GM23248 (cell line): Measurements from ENCODE around the gene GCK. TPM values are rescaled to one million over a fixed set of nuclear protein-coding genes. Genes with fewer than 3 reads are reported as not detected.

Experiments
- DNase-seq: peaks from one replicate; pipeline ENCODE4 v3.0.0-alpha.2; 2015
- H2AFZ ChIP-seq: fragments of 200-600 bp; sonication (generic); 2 replicates; pipeline ENCODE4 v1.6.1; 2016; ENCODE audit warnings: antibody characterized with exemption
- H3F3A ChIP-seq: fragments of 200-600 bp; sonication (generic); 2 replicates; pipeline ENCODE4 v1.6.1; 2016; ENCODE audit warnings: mild to moderate bottlenecking, antibody characterized with exemption, mixed run types; ENCODE audit not compliant: insufficient read depth
- H3K27ac ChIP-seq: fragments of 200-600 bp; sonication (generic); 2 replicates; pipeline ENCODE4 v1.5.1; 2016; ENCODE audit warnings: mild to moderate bottlenecking
- H3K27me3 ChIP-seq: fragments of 200-600 bp; sonication (generic); replicated peaks from 2 replicates; pipeline ENCODE4 v1.6.1; 2016; ENCODE audit warnings: mild to moderate bottlenecking; ENCODE audit not compliant: insufficient read depth
- H3K36me3 ChIP-seq: fragments of 200-600 bp; sonication (generic); 2 replicates; pipeline ENCODE4 v1.6.1; 2016; ENCODE audit warnings: low read depth, mild to moderate bottlenecking
- H3K4me1 ChIP-seq: fragments of 200-600 bp; sonication (generic); 2 replicates; pipeline ENCODE4 v1.6.1; 2016; ENCODE audit warnings: mild to moderate bottlenecking; ENCODE audit not compliant: insufficient read depth
- H3K4me2 ChIP-seq: fragments of 200-600 bp; sonication (generic); one replicate; pipeline ENCODE4 v1.6.1; 2016; ENCODE audit warnings: mild to moderate bottlenecking; ENCODE audit not compliant: unreplicated experiment
- H3K4me3 ChIP-seq: fragments of 200-600 bp; sonication (generic); 2 replicates; pipeline ENCODE4 v1.5.1; 2016; ENCODE audit warnings: mild to moderate bottlenecking
- H3K79me2 ChIP-seq: fragments of 200-600 bp; sonication (generic); 2 replicates; pipeline ENCODE4 v1.6.1; 2016; ENCODE audit warnings: mild to moderate bottlenecking; ENCODE audit not compliant: insufficient read depth
- H3K9ac ChIP-seq: fragments of 200-600 bp; sonication (generic); 2 replicates; pipeline ENCODE4 v1.6.1; 2016; ENCODE audit warnings: mild to moderate bottlenecking
- H3K9me2 ChIP-seq: fragments of 200-600 bp; sonication (generic); 2 replicates; pipeline ENCODE4 v1.6.1; 2016; ENCODE audit warnings: mixed run types, mild to moderate bottlenecking, moderate library complexity; ENCODE audit not compliant: insufficient read depth
- H3K9me3 ChIP-seq: fragments of 200-600 bp; sonication (generic); one replicate; pipeline ENCODE4 v1.6.1; 2017; ENCODE audit warnings: low read depth
- H4K20me1 ChIP-seq: fragments of 200-600 bp; sonication (generic); 2 replicates; pipeline ENCODE4 v1.6.0; 2016; ENCODE audit not compliant: insufficient read depth
- EZH2 ChIP-seq: fragments of 200-600 bp; sonication (generic); IDR thresholded peaks from 2 replicates; pipeline ENCODE4 v1.6.1; 2018; ENCODE audit warnings: antibody characterized with exemption, mild to moderate bottlenecking; ENCODE audit not compliant: insufficient read depth, poor library complexity, severe bottlenecking
- EZH2phosphoT487 ChIP-seq: fragments of 200-600 bp; sonication (generic); IDR thresholded peaks from 2 replicates; pipeline ENCODE4 v1.6.1; 2018; ENCODE audit warnings: antibody characterized with exemption, moderate library complexity, mild to moderate bottlenecking, low read depth; ENCODE audit not compliant: insufficient read depth
- WGBS, 2 experiments: methylation state at CpG; one replicate each; pipeline ENCODE4 v1.1.6; 2015 to 2017; ENCODE audit warnings: low lambda C conversion rate in 2 of 2, low coverage in 1 of 2; ENCODE audit errors: missing lambda C conversion rate in 2 of 2; 5-methylcytosine and 5-hydroxymethylcytosine counted together
- in situ Hi-C: fragments of 300-500 bp; cut with MboI; formaldehyde crosslinking; loops from 2 replicates; pipeline ENCODE4 v1.15.0; 2020
- polyA plus RNA-seq: library from polyadenylated mRNA; unstranded; fragments of >200 nt; fragmentation: Nextera tagmentation; extraction: Ambion mirVana; gene quantifications from 2 replicates; pipeline ENCODE4 v1.2.1, GENCODE V29; 2016
- total RNA-seq: library from RNA; depleted of rRNA; stranded (reverse); fragments of >200 nt; shearing (Covaris generic); gene quantifications from 2 replicates; pipeline ENCODE4 v1.2.3, GENCODE V29; 2014

Gene GCK
- total and polyA plus RNA-seq, 2 experiments from 2014 or later, result 0.11 to 0.23 TPM

DNA sequence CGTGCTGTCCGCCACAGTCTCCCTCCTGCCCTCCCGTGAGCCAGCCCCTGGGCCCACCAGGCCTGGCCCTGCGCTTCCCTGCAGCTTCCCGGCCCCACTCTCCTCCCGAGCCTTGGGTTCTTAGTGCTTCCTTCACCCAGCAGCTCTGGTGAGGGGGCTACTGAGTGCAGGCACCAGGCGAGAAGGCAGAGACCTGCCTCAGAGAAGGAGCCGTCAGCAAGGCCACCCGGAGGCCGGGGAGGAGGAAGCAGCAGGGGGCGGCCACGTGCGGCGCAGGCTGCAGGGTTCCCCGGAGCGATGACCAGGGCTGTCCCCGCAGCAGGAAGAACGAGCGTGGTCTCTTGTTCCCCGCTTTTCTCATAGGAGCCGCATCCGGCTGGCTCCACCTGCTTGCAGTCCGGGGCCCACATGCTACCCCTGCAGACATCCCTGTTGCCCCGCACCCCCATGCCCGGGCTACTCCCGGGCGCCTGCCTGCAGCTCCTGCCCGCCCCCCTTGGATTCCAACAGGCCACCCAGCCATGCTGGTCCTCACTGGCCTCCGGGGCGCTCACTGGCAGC lies 32.1 kb upstream of the GCK start:
- Histone ChIP-seq H3K9me2 (no peaks in the 10 kb centered on the region), H3K27me3 (peaks cover 8% of the 10 kb centered on the region; the same call in 1 of the 2 replicates), H3K4me3 (no peak overlapping the region), H3K4me1 (no peaks in the 10 kb centered on the region), H2AFZ (0 out of 2 replicates have a peak overlapping the region, but pooled peaks have one; percentile 19), H3K4me2 (no peak overlapping the region), H3K27ac (no peak overlapping the region), H3F3A (no peaks in the 10 kb centered on the region), H3K36me3 (no peaks in the 10 kb centered on the region), H3K9me3 (no peaks in the 10 kb centered on the region), H3K9ac (no peak overlapping the region), H4K20me1 (no peaks in the 10 kb centered on the region), H3K79me2 (no peaks in the 10 kb centered on the region)
- peak; percentile 43 for DNase-seq
- TF ChIP-seq EZH2phosphoT487 (no peak), EZH2 (no peak)
- 23 to 32% methylated on average over 25 to 30 of the region's 30 CpGs for WGBS, 2 experiments
- in situ Hi-C loops, result no loop called here

GRCh38 chr7:44220358-44221112 lies 31.3 kb upstream of the GCK start:
- peaks cover 8% of the 10 kb centered on the region; the same call in 1 of the 2 replicates for H3K27me3 ChIP-seq
- DNase-seq, result no peak
- in situ Hi-C loops, result no loop called here
- WGBS, 2 experiments, result 83% methylated on average over 22 to 24 of the region's 24 CpGs
- no peak overlapping the region for H3K4me2 ChIP-seq
- TF ChIP-seq EZH2 (no peak), EZH2phosphoT487 (no peak)
- H3K4me3 ChIP-seq, result no peak overlapping the region
- H3K27ac ChIP-seq, result no peak overlapping the region
- no peak overlapping the region for H3K9ac ChIP-seq
- H3K4me1 ChIP-seq, result no peaks in the 10 kb centered on the region
- H3K9me2 ChIP-seq, result no peaks in the 10 kb centered on the region
- H3F3A ChIP-seq, result no peaks in the 10 kb centered on the region
- no peak overlapping the region for H2AFZ ChIP-seq
- no peaks in the 10 kb centered on the region for H4K20me1 ChIP-seq
- no peaks in the 10 kb centered on the region for H3K9me3 ChIP-seq
- no peaks in the 10 kb centered on the region for H3K36me3 ChIP-seq
- no peaks in the 10 kb centered on the region for H3K79me2 ChIP-seq

GRCh38 chr7:44220046-44220357 lies 30.8 kb upstream of the GCK start:
- Histone ChIP-seq H3K79me2 (no peaks in the 10 kb centered on the region), H3K4me2 (no peak overlapping the region), H3K9ac (no peak overlapping the region), H3K36me3 (no peaks in the 10 kb centered on the region), H3K9me2 (no peaks in the 10 kb centered on the region), H3K27me3 (0 out of 2 replicates have a peak, but pooled peaks cover 8% of the 10 kb centered on the region), H3K27ac (no peak overlapping the region), H3K4me1 (no peaks in the 10 kb centered on the region), H2AFZ (no peak overlapping the region), H4K20me1 (no peaks in the 10 kb centered on the region), H3K4me3 (no peak overlapping the region), H3F3A (no peaks in the 10 kb centered on the region), H3K9me3 (no peaks in the 10 kb centered on the region)
- WGBS, 2 experiments, result 92 to 95% methylated on average over 26 of the region's 26 CpGs
- in situ Hi-C loops, result no loop called here
- DNase-seq, result no peak
- TF ChIP-seq EZH2 (no peak), EZH2phosphoT487 (no peak)

DNA sequence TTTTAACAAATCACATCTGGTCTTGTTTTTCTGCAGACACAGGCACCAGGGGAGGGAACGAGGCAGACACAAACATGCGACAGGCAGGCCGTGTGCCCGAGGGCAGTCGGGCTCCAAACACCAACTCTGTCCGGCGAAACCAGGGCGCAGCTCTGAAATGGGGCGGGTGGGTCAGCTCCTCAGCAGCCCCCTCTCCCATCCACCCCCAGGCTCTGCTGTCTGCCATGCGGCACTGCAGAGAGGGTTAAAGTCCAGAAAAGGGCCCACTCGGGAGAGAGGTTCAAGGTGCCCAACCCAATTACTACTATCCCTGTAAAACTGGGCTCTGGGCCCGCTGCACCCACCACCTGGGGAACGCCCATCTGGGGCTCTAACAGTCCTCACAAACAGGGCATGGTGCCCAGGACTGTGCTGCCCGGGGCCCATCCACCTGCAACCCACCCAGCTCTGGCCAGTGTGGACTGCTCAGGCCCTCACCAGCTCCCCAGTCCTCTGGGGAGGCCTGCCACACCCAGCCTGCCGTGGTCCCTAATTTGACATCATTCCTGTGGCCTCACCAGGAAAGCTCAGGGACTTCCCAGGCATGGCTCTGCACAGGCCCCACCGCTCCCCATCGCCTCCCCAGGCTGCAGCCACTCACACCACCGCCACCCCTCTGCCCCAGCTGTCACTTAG lies 30.3 kb upstream of the GCK start:
- in situ Hi-C loops, result no loop called here
- H3K36me3 ChIP-seq, result no peaks in the 10 kb centered on the region
- no peak for DNase-seq
- no peak overlapping the region for H3K9ac ChIP-seq
- TF ChIP-seq EZH2, result no peak
- TF ChIP-seq EZH2phosphoT487, result no peak
- WGBS, 2 experiments, result 66 to 68% methylated on average over 17 to 18 of the region's 18 CpGs
- H4K20me1 ChIP-seq, result no peaks in the 10 kb centered on the region
- no peaks in the 10 kb centered on the region for H3K9me3 ChIP-seq
- H3K27ac ChIP-seq, result no peak overlapping the region
- H3K27me3 ChIP-seq, result 0 out of 2 replicates have a peak, but pooled peaks cover 8% of the 10 kb centered on the region
- no peak overlapping the region for H2AFZ ChIP-seq
- no peaks in the 10 kb centered on the region for H3K4me1 ChIP-seq
- H3K9me2 ChIP-seq, result no peaks in the 10 kb centered on the region
- H3K4me2 ChIP-seq, result no peak overlapping the region
- no peaks in the 10 kb centered on the region; the same call in 1 of the 2 replicates for H3F3A ChIP-seq
- no peaks in the 10 kb centered on the region for H3K79me2 ChIP-seq
- no peak overlapping the region for H3K4me3 ChIP-seq
